ENCODE results near the gene SCAF1. TPM values are rescaled to one million over a fixed set of nuclear protein-coding genes. Genes with fewer than 3 reads are reported as not detected.

The SCAF1 gene
- total RNA-seq, 1 donor from 2014 or later: 105 TPM

- Mint-ChIP-seq H3K27ac (ENCODE audit: unreplicated experiment) (peak overlapping the region; percentile 78), H3K9me3 (ENCODE audit: unreplicated experiment) (no peaks in the 10 kb centered on the region), H3K36me3 (ENCODE audit: low read depth, unreplicated experiment) (peaks cover 11% of the 10 kb centered on the region), H3K4me1 (ENCODE audit: low read depth, unreplicated experiment) (peaks cover 12% of the 10 kb centered on the region), H3K4me3 (ENCODE audit: unreplicated experiment) (peak overlapping the region; percentile 90), H3K27me3 (ENCODE audit: low read depth, unreplicated experiment) (no peaks in the 10 kb centered on the region)
- H3K9me3 ChIP-seq (ENCODE audit: insufficient read depth, low read depth, low read length): no peaks in the 10 kb centered on the region
- H4K20me1 ChIP-seq (ENCODE audit: insufficient read depth, low read length): peaks cover 25% of the 10 kb centered on the region
- H3K27me3 ChIP-seq (ENCODE audit: insufficient read depth, low read length): no peaks in the 10 kb centered on the region
- H3K4me1 ChIP-seq (ENCODE audit: insufficient read depth, low read length): peaks cover 15% of the 10 kb centered on the region
- peaks cover 4% of the 10 kb centered on the region for H3K36me3 ChIP-seq (ENCODE audit: insufficient read depth, low read length)
- H3K27ac ChIP-seq (ENCODE audit: low read depth, low read length): no peak overlapping the region
- H3K9ac ChIP-seq (ENCODE audit: low read length): peak overlapping the region; percentile 50
- DNase-seq (ENCODE audit: low read depth) (no peak), FAIRE-seq (no peak)
- TF ChIP-seq, protein P1, sequence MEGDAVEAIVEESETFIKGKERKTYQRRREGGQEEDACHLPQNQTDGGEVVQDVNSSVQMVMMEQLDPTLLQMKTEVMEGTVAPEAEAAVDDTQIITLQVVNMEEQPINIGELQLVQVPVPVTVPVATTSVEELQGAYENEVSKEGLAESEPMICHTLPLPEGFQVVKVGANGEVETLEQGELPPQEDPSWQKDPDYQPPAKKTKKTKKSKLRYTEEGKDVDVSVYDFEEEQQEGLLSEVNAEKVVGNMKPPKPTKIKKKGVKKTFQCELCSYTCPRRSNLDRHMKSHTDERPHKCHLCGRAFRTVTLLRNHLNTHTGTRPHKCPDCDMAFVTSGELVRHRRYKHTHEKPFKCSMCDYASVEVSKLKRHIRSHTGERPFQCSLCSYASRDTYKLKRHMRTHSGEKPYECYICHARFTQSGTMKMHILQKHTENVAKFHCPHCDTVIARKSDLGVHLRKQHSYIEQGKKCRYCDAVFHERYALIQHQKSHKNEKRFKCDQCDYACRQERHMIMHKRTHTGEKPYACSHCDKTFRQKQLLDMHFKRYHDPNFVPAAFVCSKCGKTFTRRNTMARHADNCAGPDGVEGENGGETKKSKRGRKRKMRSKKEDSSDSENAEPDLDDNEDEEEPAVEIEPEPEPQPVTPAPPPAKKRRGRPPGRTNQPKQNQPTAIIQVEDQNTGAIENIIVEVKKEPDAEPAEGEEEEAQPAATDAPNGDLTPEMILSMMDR (IDR thresholded peaks at IDR 0.05; ENCODE audit: insufficient read depth, low read depth, low read length): no peak
- TF ChIP-seq EZH2 (IDR thresholded peaks at IDR 0.05; ENCODE audit: insufficient read depth, low read length): peak; percentile 8
- peaks cover 2% of the 10 kb centered on the region for H3K79me2 ChIP-seq (ENCODE audit: insufficient read depth, low read length)
- peak overlapping the region; percentile 91 for H3K4me2 ChIP-seq (ENCODE audit: low read length)
- H2AFZ ChIP-seq (ENCODE audit: low read depth, low read length): peak overlapping the region; percentile 54
- peak overlapping the region; percentile 57 for H3K4me3 ChIP-seq (ENCODE audit: insufficient read depth, low read depth, low read length)
These were observed 48.2 kb downstream of the SCAF1 start for GRCh38 chr19:49690079-49690655.

DNA sequence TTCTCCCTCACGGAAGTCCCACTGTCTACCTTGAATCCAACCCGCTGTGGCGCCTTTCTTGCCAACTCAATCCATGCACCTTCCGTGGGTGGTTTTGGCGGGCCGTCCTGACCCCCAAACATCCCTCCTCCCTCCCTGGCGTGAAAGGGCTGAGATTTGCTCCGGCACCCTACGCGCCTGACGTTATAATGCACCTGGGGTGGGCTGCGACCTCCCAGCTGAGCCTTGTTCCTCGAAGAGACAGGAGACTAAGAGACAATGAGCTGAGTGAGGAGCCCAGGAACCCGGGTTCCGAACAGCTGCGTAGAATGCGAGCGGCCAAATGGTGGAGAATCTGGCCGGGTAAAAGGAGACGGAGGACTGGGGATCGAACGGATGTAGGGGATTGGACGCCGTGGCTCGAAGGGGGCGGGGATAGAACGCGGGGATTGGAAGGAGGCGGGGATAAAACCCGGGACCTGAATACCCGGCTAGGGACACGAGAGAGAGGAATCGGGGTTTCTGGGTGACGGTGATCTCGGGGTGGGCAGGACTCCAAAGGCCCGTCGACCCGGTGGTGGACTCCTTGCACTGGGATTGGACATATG is 48.7 kb downstream of the SCAF1 start, which contains the start of gene CPT1C:
Gene CPT1C (plus strand): TSS at position 461 of the 587 bp plus-strand sequence. CDS start 1,137 bp downstream, outside the sequence.
- Histone ChIP-seq H3K27ac (ENCODE audit: low read depth, low read length) (no peak within 1 kb of the TSS), H3K9me3 (ENCODE audit: insufficient read depth, low read depth, low read length) (no peaks in the 10 kb centered on the region), H3K4me2 (ENCODE audit: low read length) (peak within 1 kb of the TSS; percentile 91), H3K36me3 (ENCODE audit: insufficient read depth, low read length) (peaks cover 3% of the 10 kb centered on the region), H4K20me1 (ENCODE audit: insufficient read depth, low read length) (peaks cover 19% of the 10 kb centered on the region), H3K4me1 (ENCODE audit: insufficient read depth, low read length) (peaks cover 15% of the 10 kb centered on the region), H3K79me2 (ENCODE audit: insufficient read depth, low read length) (no peaks in the 10 kb centered on the region), H2AFZ (ENCODE audit: low read depth, low read length) (peak within 1 kb of the TSS; percentile 54), H3K27me3 (ENCODE audit: insufficient read depth, low read length) (no peaks in the 10 kb centered on the region), H3K9ac (ENCODE audit: low read length) (peak within 1 kb of the TSS; percentile 50), H3K4me3 (ENCODE audit: insufficient read depth, low read depth, low read length) (peak within 1 kb of the TSS; percentile 57)
- Mint-ChIP-seq H3K27me3 (ENCODE audit: low read depth, unreplicated experiment) (no peaks in the 10 kb centered on the region), H3K4me3 (ENCODE audit: unreplicated experiment) (peak within 1 kb of the TSS; percentile 90), H3K4me1 (ENCODE audit: low read depth, unreplicated experiment) (peaks cover 12% of the 10 kb centered on the region), H3K27ac (ENCODE audit: unreplicated experiment) (peak within 1 kb of the TSS; percentile 78), H3K36me3 (ENCODE audit: low read depth, unreplicated experiment) (peaks cover 7% of the 10 kb centered on the region), H3K9me3 (ENCODE audit: unreplicated experiment) (no peaks in the 10 kb centered on the region)
- TF ChIP-seq, protein P1 (IDR thresholded peaks at IDR 0.05; ENCODE audit: insufficient read depth, low read depth, low read length): no peak
- no peak for TF ChIP-seq EZH2 (IDR thresholded peaks at IDR 0.05; ENCODE audit: insufficient read depth, low read length)
- DNase-seq (ENCODE audit: low read depth) (peak; percentile 60), FAIRE-seq (no peak)

Measured in astrocyte (in vitro differentiated cells and primary cell).